H9 (cell line): Measurements from ENCODE around the gene PAOX. TPM values are rescaled to one million over a fixed set of nuclear protein-coding genes. Genes with fewer than 3 reads are reported as not detected.
A peak's percentile ranks its signal among the peaks of the same experiment; 100 is the strongest.

ENCODE experiments used
- DNase-seq: peaks from one replicate; pipeline ENCODE4 v3.0.0-alpha.2; 2017
- H2AFZ ChIP-seq: one replicate; pipeline ENCODE4 v1.6.1; 2013; ENCODE audit warnings: mild to moderate bottlenecking, low read length, control low read depth, moderate library complexity
- H2AK5ac ChIP-seq: 2 replicates; pipeline ENCODE4 v1.6.1; 2013; ENCODE audit warnings: low read length, control low read depth, mixed read lengths; ENCODE audit not compliant: insufficient read length
- H2BK120ac ChIP-seq: one replicate; pipeline ENCODE4 v1.6.1; 2013; ENCODE audit warnings: low read depth, mild to moderate bottlenecking, low read length, control low read depth, inconsistent platforms; ENCODE audit not compliant: poor library complexity, severe bottlenecking
- H2BK12ac ChIP-seq: 2 replicates; pipeline ENCODE4 v1.6.1; 2013; ENCODE audit warnings: low read length, control low read depth, mixed read lengths, low read depth; ENCODE audit not compliant: insufficient read length
- H2BK15ac ChIP-seq: 2 replicates; pipeline ENCODE4 v1.6.1; 2013; ENCODE audit warnings: low read depth, low read length, control low read depth
- H2BK20ac ChIP-seq: one replicate; pipeline ENCODE4 v1.6.1; 2013; ENCODE audit warnings: low read depth, mild to moderate bottlenecking, low read length, control low read depth, inconsistent platforms; ENCODE audit not compliant: poor library complexity, severe bottlenecking
- H2BK5ac ChIP-seq: 2 replicates; pipeline ENCODE4 v1.6.1; 2013; ENCODE audit warnings: low read length, control low read depth, mixed read lengths; ENCODE audit not compliant: insufficient read length
- H3K14ac ChIP-seq: 2 replicates; pipeline ENCODE4 v1.6.1; 2013; ENCODE audit warnings: low read length, control low read depth; ENCODE audit not compliant: insufficient read depth
- H3K18ac ChIP-seq: 2 replicates; pipeline ENCODE4 v1.6.1; 2013; ENCODE audit warnings: low read depth, mild to moderate bottlenecking, mixed read lengths, low read length, control low read depth; ENCODE audit not compliant: insufficient read length
- H3K23ac ChIP-seq: 2 replicates; pipeline ENCODE4 v1.6.1; 2013; ENCODE audit warnings: low read length, control low read depth, mixed read lengths, low read depth; ENCODE audit not compliant: insufficient read length
- H3K23me2 ChIP-seq: 2 replicates; pipeline ENCODE4 v1.6.1; 2013; ENCODE audit warnings: low read depth, mild to moderate bottlenecking, mixed read lengths, low read length, control low read depth; ENCODE audit not compliant: insufficient read length, poor library complexity, severe bottlenecking
- H3K27ac ChIP-seq: 2 replicates; pipeline ENCODE4 v1.5.1; 2013; ENCODE audit warnings: low read length, control low read depth, mixed read lengths, low read depth; ENCODE audit not compliant: insufficient read length
- H3K27me3 ChIP-seq: 2 replicates; pipeline ENCODE4 v1.6.1; 2013; ENCODE audit warnings: low read length, control low read depth, inconsistent platforms; ENCODE audit not compliant: insufficient read depth
- H3K4ac ChIP-seq: 2 replicates; pipeline ENCODE4 v1.6.1; 2013; ENCODE audit warnings: low read depth, mild to moderate bottlenecking, control low read depth, inconsistent platforms, low read length, moderate library complexity
- H3K4me1 ChIP-seq: 2 replicates; pipeline ENCODE4 v1.6.1; 2013; ENCODE audit warnings: low read length, control low read depth, inconsistent platforms; ENCODE audit not compliant: insufficient read depth
- H3K4me2 ChIP-seq: 2 replicates; pipeline ENCODE4 v1.6.1; 2013; ENCODE audit warnings: low read length, control low read depth, mixed read lengths; ENCODE audit not compliant: insufficient read length, insufficient read depth
- H3K56ac ChIP-seq: 2 replicates; pipeline ENCODE4 v1.6.1; 2013; ENCODE audit warnings: low read depth, mild to moderate bottlenecking, mixed read lengths, low read length, control low read depth; ENCODE audit not compliant: insufficient read length
- H3K79me1 ChIP-seq: 2 replicates; pipeline ENCODE4 v1.6.1; 2013; ENCODE audit warnings: low read depth, mild to moderate bottlenecking, moderate library complexity, low read length, control low read depth, inconsistent platforms; ENCODE audit not compliant: insufficient read depth, poor library complexity, severe bottlenecking
- H3K79me2 ChIP-seq: 2 replicates; pipeline ENCODE4 v1.6.1; 2013; ENCODE audit warnings: low read length, control low read depth, inconsistent platforms; ENCODE audit not compliant: insufficient read depth
- H3K9ac ChIP-seq: 2 replicates; pipeline ENCODE4 v1.6.1; 2013; ENCODE audit warnings: low read length, control low read depth, mixed read lengths; ENCODE audit not compliant: insufficient read length; ENCODE audit errors: extremely low read depth
- H3K9me3 ChIP-seq: one replicate; pipeline ENCODE4 v1.6.1; 2013; ENCODE audit warnings: low read depth, low read length, inconsistent platforms; ENCODE audit not compliant: control insufficient read depth
- H3T11ph ChIP-seq: one replicate; pipeline ENCODE4 v1.6.1; 2013; ENCODE audit warnings: mild to moderate bottlenecking, low read length, control low read depth, inconsistent platforms
- H4K20me1 ChIP-seq: one replicate; pipeline ENCODE4 v1.6.1; 2013; ENCODE audit not compliant: control insufficient read depth, insufficient read length, insufficient read depth
- H4K5ac ChIP-seq: 2 replicates; pipeline ENCODE4 v1.6.1; 2013; ENCODE audit warnings: low read depth, mild to moderate bottlenecking, mixed read lengths, low read length, control low read depth; ENCODE audit not compliant: insufficient read length
- H4K8ac ChIP-seq: replicated peaks from 2 replicates; pipeline ENCODE4 v1.6.1; 2013; ENCODE audit warnings: low read length, control low read depth, mixed read lengths, low read depth; ENCODE audit not compliant: insufficient read length
- H4K91ac ChIP-seq: 2 replicates; pipeline ENCODE4 v1.6.1; 2013; ENCODE audit warnings: low read depth, mild to moderate bottlenecking, moderate library complexity, mixed read lengths, low read length, control low read depth; ENCODE audit not compliant: insufficient read length
- H3K27ac Mint-ChIP-seq, 3 experiments: 2 replicates in 2 of 3; 3 replicates in 1 of 3; pipeline ENCODE4 v1.8.0; 2020 to 2021; ENCODE audit warnings: mixed read lengths in 3 of 3, mild to moderate bottlenecking in 1 of 3, moderate library complexity in 1 of 3
- H3K27me3 Mint-ChIP-seq: 2 replicates; pipeline ENCODE4 v1.8.0; 2021; ENCODE audit warnings: low read depth, mild to moderate bottlenecking, moderate library complexity, mixed read lengths
- H3K36me3 Mint-ChIP-seq, 3 experiments: 2 replicates in 2 of 3; 3 replicates in 1 of 3; pipeline ENCODE4 v1.8.0; 2020 to 2021; ENCODE audit warnings: low read depth in 3 of 3, mixed read lengths in 3 of 3; ENCODE audit not compliant: insufficient read depth in 1 of 3
- H3K4me1 Mint-ChIP-seq, 2 experiments: 2 replicates each; pipeline ENCODE4 v1.8.0; 2020; ENCODE audit warnings: mixed read lengths in 2 of 2
- H3K4me3 Mint-ChIP-seq, 2 experiments: 2 replicates in 1 of 2; 3 replicates in 1 of 2; pipeline ENCODE4 v1.8.0; 2020 to 2021; ENCODE audit warnings: mild to moderate bottlenecking in 2 of 2, mixed read lengths in 2 of 2, moderate library complexity in 1 of 2
- H3K9me3 Mint-ChIP-seq, 2 experiments: 2 replicates in 1 of 2; 3 replicates in 1 of 2; pipeline ENCODE4 v1.8.0; 2020; ENCODE audit warnings: mild to moderate bottlenecking in 2 of 2, mixed read lengths in 2 of 2, moderate library complexity in 1 of 2
- CTCF ChIP-seq: fragments of 200-600 bp; sonication (generic); conservative IDR thresholded peaks from 3 replicates; pipeline ENCODE4 v1.8.0; 2021; ENCODE audit warnings: antibody characterized with exemption, mild to moderate bottlenecking
- WGBS: extraction: QIAGEN DNeasy Blood & Tissue Kit; methylation state at CpG from one replicate; pipeline ENCODE4 v1.1.7; 2013; ENCODE audit warnings: missing lambda C conversion rate, low lambda C conversion rate, mixed read lengths; ENCODE audit not compliant: insufficient read length; ENCODE audit errors: extremely low coverage; 5-methylcytosine and 5-hydroxymethylcytosine counted together
- microRNA-seq: library from miRNA; unstranded; fragments of <30 nt; microRNA quantifications from one replicate; pipeline ENCODE4, GENCODE V29; 2020; ENCODE audit warnings: borderline microRNAs expressed
- total RNA-seq: library from RNA; stranded (reverse); gene quantifications from 2 replicates; pipeline ENCODE4 v1.2.1, GENCODE V29; 2021

The PAOX gene
- total RNA-seq, 1 experiment from 2014 or later, result 5.6 TPM

DNA sequence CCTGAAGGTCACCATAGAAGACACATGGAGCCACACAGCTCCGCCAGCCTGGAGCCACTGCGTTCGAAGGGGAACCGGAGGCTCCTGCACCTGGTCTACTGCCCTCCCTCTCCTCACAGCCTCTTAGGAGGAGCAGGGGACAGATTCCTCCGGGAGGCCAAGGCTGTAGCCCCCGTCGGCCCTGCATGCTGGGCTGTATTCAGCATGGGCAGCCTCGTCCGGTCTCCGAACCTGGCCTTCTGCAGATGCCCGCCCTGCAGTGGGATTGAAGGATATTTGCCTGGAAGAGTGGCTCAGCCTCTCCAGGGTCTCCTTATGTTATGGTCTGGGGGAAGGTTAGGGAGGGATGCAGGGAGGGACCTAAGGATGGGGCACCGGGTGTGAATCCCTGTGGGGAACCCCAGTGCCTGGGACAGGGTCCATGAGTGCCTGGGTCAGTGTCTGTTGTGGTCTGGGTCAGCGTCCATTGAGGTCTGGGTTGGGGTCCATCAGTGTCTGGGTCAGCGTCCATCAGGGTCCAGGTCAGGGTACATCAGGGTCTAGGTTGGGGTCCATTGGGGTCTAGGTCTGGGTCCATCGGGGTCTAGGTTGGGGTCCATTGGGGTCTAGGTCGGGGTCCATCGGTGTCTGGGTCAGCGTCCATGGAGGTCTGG, 61.7 kb downstream of the PAOX start:
- H3T11ph ChIP-seq, result no peak overlapping the region
- H3K9ac ChIP-seq, result no peak overlapping the region
- H3K18ac ChIP-seq, result no peak overlapping the region
- H3K4me2 ChIP-seq, result no peak overlapping the region
- Mint-ChIP-seq H3K4me3 (no peak overlapping the region), H3K27me3 (no peaks in the 10 kb centered on the region), H3K36me3 (peaks cover 13 to 34% (median 21%) of the 10 kb centered on the region in 3 experiments), H3K27ac (no peak overlapping the region), H3K9me3 (peaks cover 82 to 89% of the 10 kb centered on the region in 2 experiments), H3K4me1 (no peaks in the 10 kb centered on the region)
- no peak overlapping the region for H2BK120ac ChIP-seq
- H4K8ac ChIP-seq, result no peak overlapping the region
- peaks cover 69% of the 10 kb centered on the region for H3K9me3 ChIP-seq
- H3K4me1 ChIP-seq, result no peaks in the 10 kb centered on the region
- H3K4ac ChIP-seq, result no peak overlapping the region
- H2BK20ac ChIP-seq, result no peak overlapping the region
- H3K23me2 ChIP-seq, result no peaks in the 10 kb centered on the region
- H3K14ac ChIP-seq, result no peak overlapping the region
- H3K56ac ChIP-seq, result no peak overlapping the region
- H3K27me3 ChIP-seq, result no peaks in the 10 kb centered on the region
- H2AFZ ChIP-seq, result no peak overlapping the region
- H2BK15ac ChIP-seq, result no peak overlapping the region
- no peak overlapping the region for H3K23ac ChIP-seq
- H4K91ac ChIP-seq, result no peak overlapping the region
- no peak for DNase-seq
- WGBS, result no CpG with 5 or more reads among the region's 18 CpGs
- no peak overlapping the region for H2BK5ac ChIP-seq
- H2BK12ac ChIP-seq, result no peak overlapping the region
- H4K20me1 ChIP-seq, result no peaks in the 10 kb centered on the region
- H4K5ac ChIP-seq, result no peak overlapping the region
- H3K27ac ChIP-seq, result no peak overlapping the region
- no peaks in the 10 kb centered on the region for H3K79me2 ChIP-seq
- TF ChIP-seq CTCF, result no peak
- no peak overlapping the region for H2AK5ac ChIP-seq
- no peaks in the 10 kb centered on the region for H3K79me1 ChIP-seq

Small RNAs within 50 kb of the gene (microRNA-seq; reads per million reads assigned to microRNA genes)
- 1.2 reads per million, percentile 3 among the genes with 10 or more reads in this experiment for gene MIR3944

Other genes starting within 250 kb of the PAOX start
- gene KNDC1, start 219.0 kb upstream of the PAOX start, total RNA-seq, result 13.7 and 15.7 TPM in 2 replicates
- 31.5 and 38.6 TPM in 2 replicates for gene UTF1, start 149.0 kb upstream of the PAOX start, total RNA-seq
- gene VENTX, start 141.4 kb upstream of the PAOX start, total RNA-seq, result 10.9 and 11.1 TPM in 2 replicates
- gene ADAM8, start 102.4 kb upstream of the PAOX start, total RNA-seq, result 4.5 and 5.4 TPM in 2 replicates
- gene TUBGCP2, start 70.4 kb upstream of the PAOX start, total RNA-seq, result 52.4 and 53.5 TPM in 2 replicates
- 83.6 and 89.4 TPM in 2 replicates for gene ZNF511, start 70.3 kb upstream of the PAOX start, total RNA-seq
- gene CALY, start 42.4 kb upstream of the PAOX start, total RNA-seq, result 1.9 and 2.9 TPM in 2 replicates
- gene PRAP1, start 31.9 kb upstream of the PAOX start, total RNA-seq, result 0.81 and 1.2 TPM in 2 replicates
- 39.6 and 41.8 TPM in 2 replicates for gene FUOM, start 21.2 kb upstream of the PAOX start, total RNA-seq
- 94.1 and 100 TPM in 2 replicates for gene ECHS1, start 5.9 kb upstream of the PAOX start, total RNA-seq
- gene MTG1, start 14.9 kb downstream of the PAOX start, total RNA-seq, result 61.4 and 65.3 TPM in 2 replicates
- gene SPRN, start 45.4 kb downstream of the PAOX start, total RNA-seq, result 0.42 TPM in 2 replicates
- 0.39 and 0.50 TPM in 2 replicates for gene SCART1, start 74.7 kb downstream of the PAOX start, total RNA-seq
- gene CYP2E1, start 148.1 kb downstream of the PAOX start, total RNA-seq, result 0.13 and 0.31 TPM in 2 replicates
- not detected in 2 replicates for gene SYCE1, start 186.3 kb downstream of the PAOX start, total RNA-seq
- not detected in 2 replicates for gene FRG2B, start 247.5 kb downstream of the PAOX start, total RNA-seq